ENCODE measurements around the gene HSBP1L1. TPM values are rescaled to one million over a fixed set of nuclear protein-coding genes. Genes with fewer than 3 reads are reported as not detected.

HSBP1L1 gene
- total and polyA plus RNA-seq, 2 of the 13 experiments (the other 11 are each of a cell fraction or from before 2014, with no cell fraction given), result 22.6 to 45.1 TPM

- in situ Hi-C loops (cut with HindIII; ENCODE audit: extremely low pct_ligation_motif_present, low pct_unique_long_range_greater_than_20kb), result no loop called here
- FAIRE-seq (no peak), ATAC-seq (0 out of 3 replicates have a peak, but pooled peaks have one; percentile 11), DNase-seq (ENCODE audit: low spot score) (no peak)
- Histone ChIP-seq H3K9ac (ENCODE audit: insufficient read depth, low read depth, low read length) (no peak overlapping the region), H3K27me3 (ENCODE audit: control insufficient read depth in 1 of 2, insufficient read depth in 2 of 2, low read length in 2 of 2) (no peaks in the 10 kb centered on the region), H3K27ac (ENCODE audit: extremely low read length, insufficient read depth, low read length) (no peak overlapping the region), H3K4me3 (replicated peaks in 1 of 3; ENCODE audit: insufficient read depth in 1 of 3, low read depth in 2 of 3, low read length in 3 of 3) (no peak overlapping the region), H3K36me3 (replicated peaks in 1 of 2; ENCODE audit: control insufficient read depth in 1 of 2, insufficient read depth in 2 of 2, low read length in 2 of 2) (peaks cover 27 to 70% of the 10 kb centered on the region in 2 experiments), H2AFZ (ENCODE audit: low read length) (no peak overlapping the region), H3K4me1 (ENCODE audit: insufficient read depth, low read length) (peaks cover 13% of the 10 kb centered on the region), H4K20me1 (ENCODE audit: insufficient read depth, low read length) (peaks cover 26% of the 10 kb centered on the region), H3K79me2 (ENCODE audit: insufficient read depth, low read length) (peaks cover 31% of the 10 kb centered on the region), H3K9me3 (ENCODE audit: low read length) (no peaks in the 10 kb centered on the region), H3K4me2 (ENCODE audit: low read depth, low read length) (no peak overlapping the region)
- TSS peak; percentile 28 for BruUV-seq (replicated peaks)
- TF ChIP-seq TMF1 (CRISPR knock-in tag; IDR thresholded peaks at IDR 0.05; ENCODE audit: low read depth) (0 out of 2 replicates have a peak, but pooled peaks have one; percentile 32), CERS6 (CRISPR knock-in tag; IDR thresholded peaks at IDR 0.05) (no peak), SALL1 (CRISPR knock-in tag; IDR thresholded peaks at IDR 0.05) (0 out of 2 replicates have a peak, but pooled peaks have one; percentile 14), ZNF121 (CRISPR knock-in tag; IDR thresholded peaks at IDR 0.05) (peak; percentile 92), POLR2G (IDR thresholded peaks at IDR 0.05; ENCODE audit: low read depth, low read length) (no peak; the same call in 1 of the 2 replicates), KDM6A (CRISPR knock-in tag; IDR thresholded peaks at IDR 0.05; ENCODE audit: low read depth) (no peak), ZFP36L1 (CRISPR knock-in tag; IDR thresholded peaks at IDR 0.05) (no peak), ZSCAN25 (CRISPR knock-in tag; IDR thresholded peaks at IDR 0.05) (no peak)
- TF ChIP-seq, protein P1, sequence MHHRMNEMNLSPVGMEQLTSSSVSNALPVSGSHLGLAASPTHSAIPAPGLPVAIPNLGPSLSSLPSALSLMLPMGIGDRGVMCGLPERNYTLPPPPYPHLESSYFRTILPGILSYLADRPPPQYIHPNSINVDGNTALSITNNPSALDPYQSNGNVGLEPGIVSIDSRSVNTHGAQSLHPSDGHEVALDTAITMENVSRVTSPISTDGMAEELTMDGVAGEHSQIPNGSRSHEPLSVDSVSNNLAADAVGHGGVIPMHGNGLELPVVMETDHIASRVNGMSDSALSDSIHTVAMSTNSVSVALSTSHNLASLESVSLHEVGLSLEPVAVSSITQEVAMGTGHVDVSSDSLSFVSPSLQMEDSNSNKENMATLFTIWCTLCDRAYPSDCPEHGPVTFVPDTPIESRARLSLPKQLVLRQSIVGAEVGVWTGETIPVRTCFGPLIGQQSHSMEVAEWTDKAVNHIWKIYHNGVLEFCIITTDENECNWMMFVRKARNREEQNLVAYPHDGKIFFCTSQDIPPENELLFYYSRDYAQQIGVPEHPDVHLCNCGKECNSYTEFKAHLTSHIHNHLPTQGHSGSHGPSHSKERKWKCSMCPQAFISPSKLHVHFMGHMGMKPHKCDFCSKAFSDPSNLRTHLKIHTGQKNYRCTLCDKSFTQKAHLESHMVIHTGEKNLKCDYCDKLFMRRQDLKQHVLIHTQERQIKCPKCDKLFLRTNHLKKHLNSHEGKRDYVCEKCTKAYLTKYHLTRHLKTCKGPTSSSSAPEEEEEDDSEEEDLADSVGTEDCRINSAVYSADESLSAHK (CRISPR knock-in tag; IDR thresholded peaks at IDR 0.05; ENCODE audit: borderline replicate concordance), result no peak
- intact Hi-C loops (cut with micrococcal nuclease; ENCODE audit: unreplicated experiment), result no loop called here
- WGBS (ENCODE audit: low lambda C conversion rate), result 95% methylated on average over 16 of the region's 17 CpGs
- CTCF ChIA-PET (ENCODE audit: low intra/inter-chr PET ratio, low total read pairs), result no interaction called here
- POLR2A ChIA-PET, result no interaction called here
Observed at GRCh38 chr18:79971211-79971952, 6.9 kb downstream of the HSBP1L1 start.

Data from HepG2 (cell line).